ENCODE data around the gene RIMS4.

Gene RIMS4

GRCh38 chr20:44810391-44811149 lies at the start of gene RIMS4:
Gene RIMS4, minus strand, starts transcription at chr20:44810546. Its CDS starts 275 bp downstream, at chr20:44810271.
- no peak for FAIRE-seq

DNA sequence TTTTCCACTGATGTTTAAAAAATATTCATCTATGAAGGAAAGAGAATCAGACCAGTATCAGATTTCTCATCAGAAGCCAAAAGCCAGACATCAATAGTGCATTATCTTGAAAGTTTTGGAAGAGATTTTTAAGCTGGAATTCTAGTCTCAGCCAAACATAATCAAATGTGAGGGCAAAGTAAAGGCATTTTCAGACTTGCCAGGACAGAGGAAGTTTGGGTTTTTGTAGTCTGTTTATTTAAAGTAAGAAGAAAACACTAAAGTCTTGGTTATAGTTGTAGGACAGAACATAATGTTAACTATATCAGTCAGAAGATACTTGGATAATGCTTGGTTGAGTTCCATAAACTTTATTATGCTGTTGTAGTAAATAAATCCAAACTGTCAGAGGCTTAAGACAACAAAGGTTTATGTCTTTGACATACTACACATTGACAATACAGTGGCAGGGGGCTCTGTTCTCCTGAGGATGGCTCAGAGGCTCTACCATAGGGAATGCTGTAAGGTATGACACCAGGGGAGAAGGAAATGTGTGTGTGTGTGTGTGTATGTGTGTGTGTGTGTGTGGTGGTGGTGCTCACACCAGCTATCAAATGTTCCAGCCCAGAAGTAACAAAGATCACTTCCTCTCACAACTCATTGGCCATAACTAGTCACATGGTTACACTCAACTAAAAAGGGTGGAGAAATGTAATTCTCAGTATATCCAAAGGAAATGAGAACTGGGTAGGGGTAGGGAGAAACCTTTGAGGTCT lies 48.4 kb upstream of the RIMS4 start:
- FAIRE-seq: no peak

GRCh38 chr20:44856856-44857448 lies 46.6 kb upstream of the RIMS4 start:
- no peak for FAIRE-seq

GRCh38 chr20:44856442-44856841 lies 46.1 kb upstream of the RIMS4 start:
- no peak for FAIRE-seq

DNA sequence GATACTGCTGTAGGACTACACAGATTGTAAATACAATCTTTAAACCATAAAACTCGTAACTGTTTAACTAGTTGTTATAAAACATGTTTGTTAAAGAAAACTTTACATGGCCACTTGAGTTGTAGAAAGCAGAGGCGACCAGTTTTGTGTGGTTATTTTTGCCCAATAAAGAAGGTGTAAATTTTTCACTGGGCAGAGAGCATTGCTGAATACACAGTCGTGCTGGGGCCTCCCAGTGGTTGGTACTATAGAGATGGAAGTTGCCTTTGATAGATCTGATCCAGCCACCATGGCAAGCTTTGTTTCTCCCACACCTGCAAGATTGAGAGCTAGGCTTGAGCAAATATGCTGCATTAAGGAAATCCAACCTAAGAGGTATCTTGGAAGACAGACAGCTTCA lies 41.2 kb upstream of the RIMS4 start:
- FAIRE-seq: no peak

DNA sequence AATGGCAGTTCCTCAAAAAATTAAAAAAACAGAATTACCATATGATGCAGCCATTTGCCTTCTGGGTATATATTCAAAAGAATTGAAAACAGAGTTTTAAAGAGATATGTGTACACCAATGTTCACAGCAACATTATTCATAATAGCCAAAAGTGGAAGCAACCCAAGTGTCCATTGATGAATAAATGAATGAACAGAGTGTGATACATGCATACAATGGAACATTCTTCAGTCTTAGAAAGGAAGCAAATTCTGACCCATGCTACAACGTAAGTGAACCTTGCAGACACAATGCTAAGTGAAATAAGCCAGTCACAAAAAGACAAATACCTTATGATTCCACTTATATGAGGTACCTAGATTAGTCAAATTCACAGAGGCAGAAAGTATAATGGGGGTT lies 40.5 kb upstream of the RIMS4 start:
- no peak for FAIRE-seq

DNA sequence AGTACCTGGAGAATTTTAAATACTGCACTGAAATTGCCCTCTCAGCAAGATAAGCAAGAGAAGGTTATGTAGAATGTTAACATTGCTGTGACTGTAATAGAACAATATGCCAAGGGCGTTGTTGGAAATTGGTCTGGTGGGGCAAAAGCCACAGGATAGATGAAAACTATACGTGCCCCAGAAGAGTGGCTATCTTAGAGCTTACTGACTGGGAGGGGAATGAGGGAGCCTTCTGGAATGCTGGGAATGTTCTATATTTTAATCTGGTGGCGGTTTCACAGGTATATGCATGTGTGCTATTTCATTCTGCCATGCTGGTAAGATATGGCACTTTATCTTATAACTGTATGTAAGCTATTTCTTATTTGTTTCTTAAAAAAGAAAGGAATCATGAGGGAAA lies 39.9 kb upstream of the RIMS4 start:
- FAIRE-seq: no peak

DNA sequence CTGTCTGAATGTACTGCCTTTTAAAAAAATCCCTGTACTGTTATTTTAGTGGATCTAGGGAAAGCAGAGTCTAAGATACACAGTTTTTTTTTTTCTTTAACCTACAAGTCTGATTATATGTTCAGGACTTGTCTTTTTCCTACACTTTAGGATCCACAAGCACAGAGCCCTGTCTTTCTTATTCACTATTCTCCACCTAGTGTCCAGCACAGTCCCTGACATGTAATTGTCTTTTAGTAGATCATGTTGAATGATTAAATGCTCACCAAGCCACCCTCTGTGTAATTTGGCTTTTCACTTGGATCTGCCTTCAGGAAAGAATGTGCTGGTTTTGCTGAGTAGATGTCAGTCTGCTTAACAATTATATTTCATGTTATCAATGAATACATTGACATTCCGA lies 39.4 kb upstream of the RIMS4 start:
- FAIRE-seq: no peak

- no peak for FAIRE-seq
These were observed 38.1 kb upstream of the RIMS4 start for GRCh38 chr20:44848254-44849015.

- FAIRE-seq: no peak
These were observed 33.5 kb upstream of the RIMS4 start for GRCh38 chr20:44843876-44844275.

DNA sequence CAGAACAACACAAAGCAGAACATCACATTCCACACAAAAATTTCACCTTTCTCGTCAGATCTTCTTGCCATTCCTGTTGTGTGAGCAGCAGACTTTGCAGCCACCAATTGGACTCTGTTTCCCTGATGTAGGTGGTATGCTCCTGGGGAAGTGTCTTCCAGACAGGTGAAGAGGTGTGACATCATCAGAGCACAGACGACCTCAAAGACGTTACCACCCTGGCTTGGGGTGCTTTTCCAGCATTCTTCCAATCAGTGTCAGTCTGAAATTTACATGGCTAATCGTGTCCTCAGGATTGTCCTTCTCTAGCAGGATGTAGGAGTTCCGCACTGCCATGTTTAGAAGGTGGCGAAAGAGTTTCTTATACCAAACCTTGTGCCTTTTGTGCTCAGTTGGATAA lies 31.6 kb upstream of the RIMS4 start:
- FAIRE-seq: no peak

- FAIRE-seq: no peak
These were observed 30.5 kb upstream of the RIMS4 start for GRCh38 chr20:44840826-44841225.

GRCh38 chr20:44839481-44839880 lies 29.1 kb upstream of the RIMS4 start:
- no peak for FAIRE-seq

- no peak for FAIRE-seq
These were observed 28.2 kb upstream of the RIMS4 start for GRCh38 chr20:44838521-44838920.

- FAIRE-seq: no peak
These were observed 27.6 kb upstream of the RIMS4 start for GRCh38 chr20:44837946-44838345.

- no peak for FAIRE-seq
These were observed 26.3 kb upstream of the RIMS4 start for GRCh38 chr20:44836601-44837120.

DNA sequence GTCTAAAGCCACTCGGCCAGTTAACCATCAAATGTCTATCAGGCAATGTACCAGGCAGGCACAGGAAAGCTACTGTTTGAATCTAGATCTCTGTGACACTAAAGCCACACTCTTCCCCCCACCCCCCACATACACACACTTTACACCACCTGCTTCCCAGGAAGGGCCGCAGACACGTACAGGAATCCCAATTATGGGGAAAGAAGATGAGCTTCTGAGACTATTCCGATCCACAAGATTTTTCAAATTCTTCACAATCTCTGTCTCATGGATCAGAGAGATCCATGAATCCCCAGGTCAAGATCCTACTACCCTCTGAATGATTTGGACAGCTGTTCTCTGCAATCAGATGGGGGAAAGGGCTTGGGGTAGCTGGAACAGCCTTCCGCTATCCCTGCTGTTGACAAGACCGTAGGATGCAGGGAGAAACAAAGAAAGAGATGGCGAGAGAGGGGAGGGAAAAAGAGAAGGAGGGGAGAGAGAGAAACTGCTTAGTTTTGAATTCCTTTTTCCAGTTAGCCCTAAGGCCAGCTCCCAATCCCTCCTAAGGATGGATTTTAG lies 25.4 kb upstream of the RIMS4 start:
- FAIRE-seq: no peak

DNA sequence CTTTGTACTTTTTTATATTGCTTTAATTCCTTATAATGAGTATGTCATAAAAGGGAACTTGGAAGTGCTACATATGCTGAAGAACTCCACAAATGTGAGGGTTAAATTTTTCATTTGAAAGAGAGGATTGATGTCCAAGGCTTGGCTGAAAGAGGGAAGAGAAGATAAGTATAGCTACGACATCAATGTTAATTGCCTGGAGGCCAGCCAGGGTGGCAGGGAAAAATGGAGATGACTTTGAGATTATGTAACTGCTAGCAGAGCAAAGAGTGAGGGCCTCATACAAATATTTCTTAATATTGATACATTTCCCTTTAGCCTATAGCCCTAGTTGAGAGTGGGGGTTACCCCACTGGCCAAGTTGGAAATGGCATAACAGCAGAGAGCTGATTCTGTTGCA lies 24.8 kb upstream of the RIMS4 start:
- FAIRE-seq: no peak

DNA sequence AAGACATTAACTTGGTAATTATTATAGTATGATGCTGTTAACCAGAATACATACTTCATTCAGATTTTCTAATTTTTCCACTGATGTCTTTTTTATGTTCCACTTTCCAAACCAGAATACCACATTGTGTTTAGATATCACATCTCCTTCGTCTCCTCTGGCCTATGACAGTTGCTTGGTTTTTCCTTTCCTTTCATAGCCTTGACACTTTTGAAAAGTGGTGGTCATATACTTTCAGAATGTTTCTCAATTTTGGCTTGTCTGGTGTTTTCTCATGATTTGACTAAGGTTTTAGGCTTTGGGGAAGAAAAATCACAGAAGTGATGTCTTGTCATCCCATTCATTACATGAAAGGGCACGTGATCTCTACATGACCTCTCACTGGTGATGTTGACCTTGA lies 24.3 kb upstream of the RIMS4 start:
- no peak for FAIRE-seq

DNA sequence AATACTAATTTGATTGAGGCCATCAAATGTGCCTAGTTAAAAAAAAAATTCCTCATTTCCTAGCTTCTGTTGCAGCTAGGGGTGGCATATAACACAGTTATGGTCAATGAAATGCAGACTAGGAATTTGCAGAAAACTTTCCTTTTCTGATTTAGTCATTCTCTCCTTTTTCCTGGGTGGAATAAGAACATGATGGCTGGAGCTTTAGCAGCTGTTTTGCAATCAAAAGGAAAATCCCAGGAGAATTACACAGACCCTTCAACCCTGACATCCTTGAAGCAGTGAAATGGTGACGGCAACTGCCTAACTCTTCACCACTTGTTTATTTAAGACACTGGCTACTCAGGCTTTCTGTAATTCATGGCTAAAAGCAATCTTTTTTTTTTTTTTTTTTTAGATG lies 23.1 kb upstream of the RIMS4 start:
- no peak for FAIRE-seq

DNA sequence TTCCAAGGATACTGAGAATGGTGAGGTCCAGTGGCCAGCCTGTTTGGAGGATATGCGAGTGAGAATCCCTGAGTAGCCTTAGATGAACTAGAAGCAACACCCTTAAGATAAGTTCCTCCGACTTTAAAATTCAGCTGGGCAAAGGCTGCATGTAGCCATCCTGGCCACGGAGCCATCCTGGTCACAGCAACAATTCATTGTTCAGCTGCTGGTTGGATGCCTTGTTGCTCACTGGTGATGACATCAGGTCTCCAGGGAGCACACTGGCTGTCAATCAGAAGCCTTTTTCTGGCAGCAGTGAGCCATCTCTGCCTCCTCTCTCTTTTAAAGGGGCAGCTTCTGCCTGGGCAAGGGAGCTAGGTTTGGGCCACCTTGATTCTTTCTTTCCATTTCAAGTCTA lies 22.4 kb upstream of the RIMS4 start:
- FAIRE-seq: no peak

- no peak for FAIRE-seq
These were observed 20.6 kb upstream of the RIMS4 start for GRCh38 chr20:44830995-44831394.

DNA sequence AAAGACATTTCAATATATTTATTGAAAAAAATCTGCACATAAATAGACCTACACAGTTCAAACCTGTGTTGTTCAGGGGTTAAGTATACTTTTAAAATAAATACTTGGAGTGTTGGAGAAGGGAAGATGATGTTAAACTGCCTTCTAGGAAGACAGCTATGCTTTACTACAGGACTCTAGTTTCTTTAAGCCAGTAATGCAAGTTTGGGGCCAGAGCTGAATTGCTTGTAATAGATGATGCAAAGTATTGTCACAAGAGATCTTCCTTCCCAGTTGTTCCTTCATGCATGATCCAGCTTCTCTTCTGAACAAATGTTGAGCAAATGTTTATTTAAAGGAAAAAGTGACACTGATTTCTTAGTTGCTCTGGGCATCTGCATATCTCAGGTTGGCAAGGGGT lies 20.2 kb upstream of the RIMS4 start:
- no peak for FAIRE-seq

Measured in endometrium (tissue), 2 donors.